Measurements from ENCODE around the gene USP49. TPM values are rescaled to one million over a fixed set of nuclear protein-coding genes. Genes with fewer than 3 reads are reported as not detected.

USP49 gene
- total and polyA plus RNA-seq, 2 of the 4 experiments (the other 2 are of a cell fraction): 1.4 to 2.1 TPM

- Histone ChIP-seq H2BK15ac (ENCODE audit: low read depth, low read length) (no peak overlapping the region), H3K79me1 (ENCODE audit: low read depth in 1 of 2, low read length in 2 of 2) (no peaks in the 10 kb centered on the region), H2AFZ (replicated peaks; ENCODE audit: low read length, poor library complexity) (no peak overlapping the region), H3K4ac (ENCODE audit: low read depth, low read length) (no peak overlapping the region), H3K23ac (ENCODE audit: low read depth, low read length) (no peak overlapping the region), H4K8ac (ENCODE audit: low read depth in 2 of 2, low read length in 2 of 2) (no peak overlapping the region), H2BK120ac (ENCODE audit: low read depth, low read length) (no peak overlapping the region), H3K9me3 (ENCODE audit: control insufficient read depth, insufficient read depth, low read length) (no peaks in the 10 kb centered on the region), H3K36me3 (ENCODE audit: control insufficient read depth, insufficient read depth, low read length) (no peaks in the 10 kb centered on the region), H2AK5ac (ENCODE audit: low read depth, low read length) (no peak overlapping the region), H4K20me1 (ENCODE audit: insufficient read depth, low read length) (no peaks in the 10 kb centered on the region), H3K9ac (ENCODE audit: low read depth, low read length) (no peak overlapping the region), H3K14ac (replicated peaks; ENCODE audit: low read depth, low read length) (no peak overlapping the region), H3K18ac (ENCODE audit: low read depth, low read length) (no peak overlapping the region), H3K4me2 (ENCODE audit: low read depth, low read length) (no peak overlapping the region), H4K5ac (ENCODE audit: low read depth, low read length) (no peak overlapping the region), H2BK20ac (ENCODE audit: low read depth, low read length) (no peak overlapping the region), H3K27ac (ENCODE audit: insufficient read depth, low read length) (no peak overlapping the region), H2BK5ac (ENCODE audit: low read depth, low read length, poor library complexity, severe bottlenecking) (no peak overlapping the region), H3K56ac (ENCODE audit: extremely low read depth, insufficient read depth, low read length) (no peak overlapping the region), H3K9me1 (ENCODE audit: insufficient read depth, low read length) (no peaks in the 10 kb centered on the region), H4K91ac (ENCODE audit: insufficient read depth, low read depth, low read length) (no peak overlapping the region), H3K27me3 (ENCODE audit: control insufficient read depth, insufficient read depth, low read length) (no peaks in the 10 kb centered on the region), H3K4me1 (ENCODE audit: control insufficient read depth, insufficient read depth, low read length) (no peaks in the 10 kb centered on the region), H3K4me3 (ENCODE audit: insufficient read depth, low read depth, low read length) (no peak overlapping the region), H2AK9ac (replicated peaks; ENCODE audit: low read depth, low read length, poor library complexity) (no peak overlapping the region)
- dilution Hi-C loops (cut with HindIII; ENCODE audit: low sequenced_read_pairs, unreplicated experiment): no loop called here
- BruUV-seq (replicated peaks): no TSS peak
- no peak for TF ChIP-seq MAZ (IDR thresholded peaks at IDR 0.05; ENCODE audit: borderline replicate concordance, low read depth, low read length)
- TF ChIP-seq USF2 (IDR thresholded peaks at IDR 0.05; ENCODE audit: low read depth, low read length): no peak
- no peak for TF ChIP-seq RCOR1 (IDR thresholded peaks at IDR 0.05; ENCODE audit: insufficient replicate concordance, low read length)
- intact Hi-C loops (cut with micrococcal nuclease): no loop called here
- WGBS, 2 experiments (ENCODE audit: extremely low coverage in 2 of 2, insufficient read length in 1 of 2): no CpG with 5 or more reads among the region's 2 CpGs
- ATAC-seq (ENCODE audit: low read depth) (no peak), DNase-seq (no peak)
- in situ Hi-C loops (cut with MboI; ENCODE audit: low sequenced_read_pairs): no loop called here
- POLR2A ChIA-PET (ENCODE audit: unreplicated experiment): no interaction called here
- CTCF ChIA-PET: interaction anchor here (1.2 kb wide), 1 partner anchor 218 kb away, joined by 3 read pairs; no protein-coding TSS in a partner anchor
These were observed 68.7 kb downstream of the USP49 start for GRCh38 chr6:41826343-41827022.

All from IMR-90 (cell line).